Activated naive CD8-positive, alpha-beta T cell (primary cell): Measurements from ENCODE around the gene DENND1A.

Source experiments
- H3K27ac Mint-ChIP-seq: one replicate; pipeline ENCODE4 v1.8.0; 2021; ENCODE audit warnings: mixed read lengths
- H3K27me3 Mint-ChIP-seq: one replicate; pipeline ENCODE4 v1.8.0; 2021; ENCODE audit warnings: mixed read lengths
- H3K36me3 Mint-ChIP-seq: one replicate; pipeline ENCODE4 v1.8.0; 2021; ENCODE audit warnings: mixed read lengths
- H3K4me1 Mint-ChIP-seq: one replicate; pipeline ENCODE4 v1.8.0; 2021; ENCODE audit warnings: low read depth, mixed read lengths
- H3K4me3 Mint-ChIP-seq: one replicate; pipeline ENCODE4 v1.8.0; 2021; ENCODE audit warnings: mild to moderate bottlenecking, mixed read lengths
- H3K9me3 Mint-ChIP-seq: one replicate; pipeline ENCODE4 v1.8.0; 2021; ENCODE audit warnings: low read depth, mixed read lengths

Gene DENND1A

GRCh38 chr9:123617286-123617685, 312.6 kb downstream of the DENND1A start:
- Mint-ChIP-seq H3K27me3 (no peaks in the 10 kb centered on the region), H3K4me1 (no peaks in the 10 kb centered on the region), H3K4me3 (no peak overlapping the region), H3K27ac (no peak overlapping the region), H3K9me3 (no peaks in the 10 kb centered on the region), H3K36me3 (peaks cover 8% of the 10 kb centered on the region)

- no peaks in the 10 kb centered on the region for H3K27me3 Mint-ChIP-seq
- peaks cover 6% of the 10 kb centered on the region for H3K36me3 Mint-ChIP-seq
- H3K4me1 Mint-ChIP-seq = no peaks in the 10 kb centered on the region
- no peak overlapping the region for H3K27ac Mint-ChIP-seq
- no peak overlapping the region for H3K4me3 Mint-ChIP-seq
- H3K9me3 Mint-ChIP-seq = no peaks in the 10 kb centered on the region
These were observed 313.2 kb downstream of the DENND1A start for GRCh38 chr9:123616707-123617106.

GRCh38 chr9:123615381-123615780, 314.5 kb downstream of the DENND1A start:
- H3K27me3 Mint-ChIP-seq = no peaks in the 10 kb centered on the region
- H3K36me3 Mint-ChIP-seq = peaks cover 6% of the 10 kb centered on the region
- H3K4me1 Mint-ChIP-seq = no peaks in the 10 kb centered on the region
- H3K27ac Mint-ChIP-seq = no peak overlapping the region
- no peak overlapping the region for H3K4me3 Mint-ChIP-seq
- H3K9me3 Mint-ChIP-seq = no peaks in the 10 kb centered on the region

- Mint-ChIP-seq H3K4me3 (no peak overlapping the region), H3K36me3 (peaks cover 9% of the 10 kb centered on the region), H3K27me3 (no peaks in the 10 kb centered on the region), H3K9me3 (no peaks in the 10 kb centered on the region), H3K4me1 (no peaks in the 10 kb centered on the region), H3K27ac (no peak overlapping the region)
These were observed 315.3 kb downstream of the DENND1A start for GRCh38 chr9:123614306-123615263.

GRCh38 chr9:123611226-123611625, 318.7 kb downstream of the DENND1A start:
- H3K4me1 Mint-ChIP-seq = no peaks in the 10 kb centered on the region
- no peaks in the 10 kb centered on the region for H3K9me3 Mint-ChIP-seq
- no peaks in the 10 kb centered on the region for H3K27me3 Mint-ChIP-seq
- no peak overlapping the region for H3K27ac Mint-ChIP-seq
- no peak overlapping the region for H3K4me3 Mint-ChIP-seq
- peaks cover 12% of the 10 kb centered on the region for H3K36me3 Mint-ChIP-seq

GRCh38 chr9:123609844-123610243, 320.1 kb downstream of the DENND1A start:
- Mint-ChIP-seq H3K27ac (no peak overlapping the region), H3K4me1 (no peaks in the 10 kb centered on the region), H3K4me3 (no peak overlapping the region), H3K27me3 (no peaks in the 10 kb centered on the region), H3K9me3 (no peaks in the 10 kb centered on the region), H3K36me3 (peaks cover 11% of the 10 kb centered on the region)

- Mint-ChIP-seq H3K27me3 (no peaks in the 10 kb centered on the region), H3K27ac (no peak overlapping the region), H3K4me3 (no peak overlapping the region), H3K36me3 (peaks cover 11% of the 10 kb centered on the region), H3K9me3 (no peaks in the 10 kb centered on the region), H3K4me1 (no peaks in the 10 kb centered on the region)
These were observed 321.8 kb downstream of the DENND1A start for GRCh38 chr9:123608104-123608503.

- Mint-ChIP-seq H3K36me3 (peaks cover 11% of the 10 kb centered on the region), H3K27me3 (no peaks in the 10 kb centered on the region), H3K4me1 (no peaks in the 10 kb centered on the region), H3K9me3 (no peaks in the 10 kb centered on the region), H3K4me3 (no peak overlapping the region), H3K27ac (no peak overlapping the region)
These were observed 322.4 kb downstream of the DENND1A start for GRCh38 chr9:123607479-123607878.

- Mint-ChIP-seq H3K4me3 (no peak overlapping the region), H3K36me3 (peaks cover 11% of the 10 kb centered on the region), H3K27ac (no peak overlapping the region)
These were observed 323.8 kb downstream of the DENND1A start for GRCh38 chr9:123606141-123606540.

GRCh38 chr9:123605286-123605685, 324.6 kb downstream of the DENND1A start:
- Mint-ChIP-seq H3K4me3 (no peak overlapping the region), H3K4me1 (no peaks in the 10 kb centered on the region), H3K27me3 (no peaks in the 10 kb centered on the region), H3K36me3 (peaks cover 11% of the 10 kb centered on the region), H3K27ac (no peak overlapping the region), H3K9me3 (no peaks in the 10 kb centered on the region)

More at GRCh38 chr9:123606141-123606540, 323.8 kb downstream of the DENND1A start:
- no peaks in the 10 kb centered on the region for H3K27me3 Mint-ChIP-seq
- no peaks in the 10 kb centered on the region for H3K9me3 Mint-ChIP-seq
- H3K4me1 Mint-ChIP-seq = no peaks in the 10 kb centered on the region

- H3K4me1 Mint-ChIP-seq = no peaks in the 10 kb centered on the region
- H3K4me3 Mint-ChIP-seq = no peak overlapping the region
- H3K36me3 Mint-ChIP-seq = peaks cover 9% of the 10 kb centered on the region
- no peak overlapping the region for H3K27ac Mint-ChIP-seq
- no peaks in the 10 kb centered on the region for H3K27me3 Mint-ChIP-seq
- H3K9me3 Mint-ChIP-seq = no peaks in the 10 kb centered on the region
These were observed 325.1 kb downstream of the DENND1A start for GRCh38 chr9:123604861-123605260.

- Mint-ChIP-seq H3K27me3 (no peaks in the 10 kb centered on the region), H3K4me3 (no peak overlapping the region), H3K4me1 (no peaks in the 10 kb centered on the region), H3K27ac (no peak overlapping the region), H3K36me3 (no peaks in the 10 kb centered on the region), H3K9me3 (no peaks in the 10 kb centered on the region)
These were observed 328.1 kb downstream of the DENND1A start for GRCh38 chr9:123601828-123602227.

- Mint-ChIP-seq H3K27ac (no peak overlapping the region), H3K4me3 (no peak overlapping the region), H3K36me3 (peaks cover 2% of the 10 kb centered on the region), H3K27me3 (no peaks in the 10 kb centered on the region), H3K4me1 (no peaks in the 10 kb centered on the region), H3K9me3 (no peaks in the 10 kb centered on the region)
These were observed 330.1 kb downstream of the DENND1A start for GRCh38 chr9:123599781-123600180.

- H3K27ac Mint-ChIP-seq = no peak overlapping the region
- no peaks in the 10 kb centered on the region for H3K4me1 Mint-ChIP-seq
- H3K27me3 Mint-ChIP-seq = no peaks in the 10 kb centered on the region
- H3K36me3 Mint-ChIP-seq = peaks cover 2% of the 10 kb centered on the region
- H3K9me3 Mint-ChIP-seq = no peaks in the 10 kb centered on the region
- no peak overlapping the region for H3K4me3 Mint-ChIP-seq
These were observed 331.9 kb downstream of the DENND1A start for GRCh38 chr9:123597876-123598556.

GRCh38 chr9:123597048-123597447, 332.9 kb downstream of the DENND1A start:
- no peaks in the 10 kb centered on the region for H3K9me3 Mint-ChIP-seq
- H3K36me3 Mint-ChIP-seq = peaks cover 2% of the 10 kb centered on the region

More at GRCh38 chr9:123597048-123597447, 332.9 kb downstream of the DENND1A start:
- Mint-ChIP-seq H3K27ac (no peak overlapping the region), H3K4me1 (no peaks in the 10 kb centered on the region), H3K4me3 (no peak overlapping the region), H3K27me3 (no peaks in the 10 kb centered on the region)
